Measurements from ENCODE around the gene SNN. TPM values are rescaled to one million over a fixed set of nuclear protein-coding genes. Genes with fewer than 3 reads are reported as not detected.

Gene SNN
- polyA plus RNA-seq, 2 of the 4 experiments (the other 2 are of a cell fraction): 6.3 to 10.7 TPM

DNA sequence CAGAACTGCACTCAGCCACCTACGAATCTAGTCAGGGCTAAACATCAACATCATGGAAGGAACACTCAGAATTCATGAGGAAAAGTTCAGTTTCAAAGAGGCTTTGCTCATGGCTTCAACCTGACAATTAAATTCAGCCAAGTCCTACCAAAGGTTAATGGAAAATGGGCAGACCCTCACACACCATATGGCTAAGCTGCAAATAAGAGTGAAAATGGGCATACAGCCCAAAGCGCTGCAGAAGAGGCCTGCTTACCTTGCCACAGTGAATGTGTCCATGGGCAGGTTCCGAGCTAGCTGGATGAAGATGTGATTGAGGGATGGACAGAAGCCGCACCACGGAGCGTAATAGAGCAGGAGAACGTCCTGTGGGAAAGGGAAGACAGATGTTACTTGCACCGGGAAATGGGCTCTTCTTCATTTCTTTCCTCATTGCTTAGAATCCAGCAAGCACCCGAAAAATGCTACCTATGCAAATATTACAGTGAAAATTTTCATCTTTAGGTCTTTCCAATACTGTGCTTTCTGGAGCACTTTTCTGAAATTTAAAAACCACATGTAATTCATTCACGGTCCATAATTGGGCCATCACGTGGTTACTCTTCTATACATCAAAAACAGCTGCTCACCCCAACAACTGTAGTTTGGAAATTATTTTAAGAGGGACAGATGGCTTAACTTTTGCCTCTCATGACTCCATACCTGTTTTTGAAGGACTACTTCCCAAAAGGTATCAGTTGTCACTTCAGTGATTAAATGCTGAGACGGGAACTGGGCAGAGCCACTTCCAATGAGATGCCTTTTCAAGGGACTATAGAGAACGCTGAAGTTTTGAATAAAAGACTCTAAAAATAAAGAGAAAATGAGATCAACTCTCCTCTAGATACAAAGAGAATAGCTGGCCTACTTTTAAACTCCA lies 19.6 kb downstream of the SNN start:
- POLR2A ChIA-PET: no interaction called here
- TF ChIP-seq MAFK (IDR thresholded peaks at IDR 0.05; ENCODE audit: partially characterized antibody): peak; percentile 70
- no peak for TF ChIP-seq RNF2 (IDR thresholded peaks at IDR 0.05; ENCODE audit: borderline replicate concordance, low read depth)
- CTCF ChIA-PET: interaction anchor here (0.6 to 4.5 kb wide), 6 partner anchors 10 to 291 kb away, joined by 3 to 22 read pairs (median 9); no protein-coding TSS in a partner anchor

DNA sequence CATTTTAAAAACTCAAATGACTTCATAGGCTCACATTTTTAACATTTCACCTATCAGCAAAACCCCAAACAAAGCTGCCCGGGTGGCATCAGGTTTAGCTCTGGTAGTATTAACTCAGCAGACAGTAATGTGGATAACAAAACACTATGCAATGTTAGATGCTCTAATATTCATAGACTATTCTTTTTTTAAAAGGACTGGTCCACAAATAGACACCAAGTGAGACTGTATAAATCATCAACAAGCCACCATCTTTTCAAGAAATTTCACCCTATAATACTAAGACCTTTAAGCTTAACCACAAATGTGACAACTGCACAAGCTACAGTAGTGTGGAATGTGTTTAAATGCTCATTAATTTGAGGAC lies 20.2 kb downstream of the SNN start:
- no peak for ATAC-seq
- FAIRE-seq: no peak
- POLR2A ChIA-PET: no interaction called here

More for the DNA sequence above, 19.6 kb downstream of the SNN start:
- DNase-seq (ENCODE audit: low read depth in 1 of 2, low spot score in 1 of 2): no peak
- no peak for ATAC-seq
- H3K9me3 ChIP-seq: no peaks in the 10 kb centered on the region
- H3K4me3 ChIP-seq: no peak overlapping the region
- no peak for FAIRE-seq
- H3K4me1 ChIP-seq: peaks cover 17% of the 10 kb centered on the region
- H3K4me2 ChIP-seq: no peak overlapping the region
- H3K27ac ChIP-seq: no peak overlapping the region
- 92% methylated on average over 13 of the region's 13 CpGs for WGBS (ENCODE audit: missing lambda C conversion rate)

DNA sequence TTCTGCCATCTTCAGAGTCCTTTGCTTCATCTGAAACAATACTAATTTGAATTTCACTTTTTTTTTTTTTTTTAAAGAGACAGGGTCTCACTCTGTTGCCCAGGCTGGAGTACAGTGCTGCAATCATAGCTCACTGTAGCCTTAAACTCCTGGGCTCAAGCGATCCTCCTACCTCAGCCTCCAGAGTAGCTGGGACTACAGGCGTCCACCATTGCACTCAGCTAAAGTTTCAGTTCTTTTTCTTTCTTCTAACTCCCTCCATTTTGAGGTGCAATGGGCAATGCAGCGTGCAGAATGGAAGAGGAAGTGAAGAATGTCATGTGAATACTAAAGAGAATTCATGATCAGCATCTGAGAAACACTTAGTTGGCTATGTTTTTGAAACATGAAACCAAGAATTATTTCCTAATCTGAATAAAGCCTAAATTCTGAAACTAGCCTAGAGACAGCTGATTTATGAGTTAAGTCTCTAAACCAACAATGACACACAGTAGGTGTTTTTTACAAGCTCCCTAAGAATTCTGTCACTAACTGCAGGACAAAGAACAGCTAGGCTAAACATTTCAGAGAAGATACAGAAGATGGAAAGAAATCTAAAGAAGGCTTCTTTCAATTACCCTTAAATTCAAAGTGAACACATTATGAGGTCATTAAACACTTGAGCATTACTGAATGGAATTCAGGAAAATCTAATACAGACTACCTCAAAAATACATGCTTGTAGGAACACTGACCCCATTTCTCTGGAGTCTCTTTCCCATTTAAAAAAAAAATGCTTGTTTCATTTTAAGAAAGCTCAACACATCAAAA lies 21.0 kb downstream of the SNN start:
- Histone ChIP-seq H3K4me3 (no peak overlapping the region), H3K4me2 (peak overlapping the region; percentile 50; the same call in 2 of the 3 replicates), H3K27ac (no peak overlapping the region), H3K4me1 (peaks cover 14% of the 10 kb centered on the region), H3K9me3 (no peaks in the 10 kb centered on the region)
- CTCF ChIA-PET: interaction anchor here (0.6 to 4.5 kb wide), 12 partner anchors 8 to 293 kb away, joined by 3 to 22 read pairs (median 4); partner anchors contain the start of gene ZC3H7A
- DNase-seq (ENCODE audit: low read depth in 1 of 2, low spot score in 1 of 2) (no peak), FAIRE-seq (no peak), ATAC-seq (no peak)
- WGBS (ENCODE audit: missing lambda C conversion rate): 93% methylated on average over 3 of the region's 3 CpGs
- TF ChIP-seq, protein P1, sequence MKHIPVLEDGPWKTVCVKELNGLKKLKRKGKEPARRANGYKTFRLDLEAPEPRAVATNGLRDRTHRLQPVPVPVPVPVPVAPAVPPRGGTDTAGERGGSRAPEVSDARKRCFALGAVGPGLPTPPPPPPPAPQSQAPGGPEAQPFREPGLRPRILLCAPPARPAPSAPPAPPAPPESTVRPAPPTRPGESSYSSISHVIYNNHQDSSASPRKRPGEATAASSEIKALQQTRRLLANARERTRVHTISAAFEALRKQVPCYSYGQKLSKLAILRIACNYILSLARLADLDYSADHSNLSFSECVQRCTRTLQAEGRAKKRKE (CRISPR knock-in tag; IDR thresholded peaks at IDR 0.05; ENCODE audit: low read depth): no peak
- no peak for TF ChIP-seq CHD2 (IDR thresholded peaks at IDR 0.05; ENCODE audit: low read length, partially characterized antibody)
- no peak for TF ChIP-seq EP300 (IDR thresholded peaks at IDR 0.05)
- no peak for TF ChIP-seq GATA3 (IDR thresholded peaks at IDR 0.05; ENCODE audit: borderline replicate concordance)
- TF ChIP-seq POLR2AphosphoS2 (conservative IDR thresholded peaks at IDR 0.05; ENCODE audit: low read length): no peak
- TF ChIP-seq FOSB (CRISPR knock-in tag; IDR thresholded peaks at IDR 0.05): no peak
- TF ChIP-seq, protein P2, sequence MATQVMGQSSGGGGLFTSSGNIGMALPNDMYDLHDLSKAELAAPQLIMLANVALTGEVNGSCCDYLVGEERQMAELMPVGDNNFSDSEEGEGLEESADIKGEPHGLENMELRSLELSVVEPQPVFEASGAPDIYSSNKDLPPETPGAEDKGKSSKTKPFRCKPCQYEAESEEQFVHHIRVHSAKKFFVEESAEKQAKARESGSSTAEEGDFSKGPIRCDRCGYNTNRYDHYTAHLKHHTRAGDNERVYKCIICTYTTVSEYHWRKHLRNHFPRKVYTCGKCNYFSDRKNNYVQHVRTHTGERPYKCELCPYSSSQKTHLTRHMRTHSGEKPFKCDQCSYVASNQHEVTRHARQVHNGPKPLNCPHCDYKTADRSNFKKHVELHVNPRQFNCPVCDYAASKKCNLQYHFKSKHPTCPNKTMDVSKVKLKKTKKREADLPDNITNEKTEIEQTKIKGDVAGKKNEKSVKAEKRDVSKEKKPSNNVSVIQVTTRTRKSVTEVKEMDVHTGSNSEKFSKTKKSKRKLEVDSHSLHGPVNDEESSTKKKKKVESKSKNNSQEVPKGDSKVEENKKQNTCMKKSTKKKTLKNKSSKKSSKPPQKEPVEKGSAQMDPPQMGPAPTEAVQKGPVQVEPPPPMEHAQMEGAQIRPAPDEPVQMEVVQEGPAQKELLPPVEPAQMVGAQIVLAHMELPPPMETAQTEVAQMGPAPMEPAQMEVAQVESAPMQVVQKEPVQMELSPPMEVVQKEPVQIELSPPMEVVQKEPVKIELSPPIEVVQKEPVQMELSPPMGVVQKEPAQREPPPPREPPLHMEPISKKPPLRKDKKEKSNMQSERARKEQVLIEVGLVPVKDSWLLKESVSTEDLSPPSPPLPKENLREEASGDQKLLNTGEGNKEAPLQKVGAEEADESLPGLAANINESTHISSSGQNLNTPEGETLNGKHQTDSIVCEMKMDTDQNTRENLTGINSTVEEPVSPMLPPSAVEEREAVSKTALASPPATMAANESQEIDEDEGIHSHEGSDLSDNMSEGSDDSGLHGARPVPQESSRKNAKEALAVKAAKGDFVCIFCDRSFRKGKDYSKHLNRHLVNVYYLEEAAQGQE (IDR thresholded peaks at IDR 0.05): no peak
- POLR2A ChIA-PET: no interaction called here

More for the DNA sequence above, 20.2 kb downstream of the SNN start:
- Histone ChIP-seq H3K4me1 (peaks cover 14% of the 10 kb centered on the region), H3K4me3 (no peak overlapping the region), H3K4me2 (no peak overlapping the region), H3K9me3 (no peaks in the 10 kb centered on the region), H3K27ac (no peak overlapping the region)
- 85% methylated on average over 1 of the region's 1 CpG for WGBS (ENCODE audit: missing lambda C conversion rate)
- CTCF ChIA-PET: interaction anchor here (0.6 to 4.5 kb wide), 9 partner anchors 9 to 292 kb away, joined by 3 to 22 read pairs (median 4); partner anchors contain the start of gene ZC3H7A
- no peak for DNase-seq (ENCODE audit: low read depth in 1 of 2, low spot score in 1 of 2)
- TF ChIP-seq, protein P3, sequence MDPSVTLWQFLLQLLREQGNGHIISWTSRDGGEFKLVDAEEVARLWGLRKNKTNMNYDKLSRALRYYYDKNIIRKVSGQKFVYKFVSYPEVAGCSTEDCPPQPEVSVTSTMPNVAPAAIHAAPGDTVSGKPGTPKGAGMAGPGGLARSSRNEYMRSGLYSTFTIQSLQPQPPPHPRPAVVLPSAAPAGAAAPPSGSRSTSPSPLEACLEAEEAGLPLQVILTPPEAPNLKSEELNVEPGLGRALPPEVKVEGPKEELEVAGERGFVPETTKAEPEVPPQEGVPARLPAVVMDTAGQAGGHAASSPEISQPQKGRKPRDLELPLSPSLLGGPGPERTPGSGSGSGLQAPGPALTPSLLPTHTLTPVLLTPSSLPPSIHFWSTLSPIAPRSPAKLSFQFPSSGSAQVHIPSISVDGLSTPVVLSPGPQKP (IDR thresholded peaks at IDR 0.05; ENCODE audit: low read depth, low read length): no peak
- TF ChIP-seq ZSCAN20 (CRISPR knock-in tag; IDR thresholded peaks at IDR 0.05) (no peak), ESRRA (IDR thresholded peaks at IDR 0.05; ENCODE audit: borderline replicate concordance, low read length) (no peak), SREBF2 (IDR thresholded peaks at IDR 0.05) (no peak), POLR2AphosphoS2 (conservative IDR thresholded peaks at IDR 0.05; ENCODE audit: low read length) (no peak), NFE2L2 (conservative IDR thresholded peaks at IDR 0.05; ENCODE audit: low read length) (no peak)

Data from A549 (cell line).